NCI-H128 (cell line): ENCODE results near the gene KRTAP9-3.
"Not testable (repeated sequence)": the region's sequence is repeated elsewhere in the genome, so short reads cannot be mapped to it uniquely, and the experiment has no call there.

Experiments used
- DNase-seq: peaks from one replicate; lab custom pipeline; 2025; ENCODE audit not compliant: unreplicated experiment; lab: John Stamatoyannopoulos, UW

The KRTAP9-3 gene

GRCh38 chr17:41232399-41233105 is at the start of gene KRTAP9-3:
Gene KRTAP9-3 (plus strand): TSS chr17:41232449. CDS start chr17:41232502, 53 bp downstream.
- DNase-seq, result not testable (repeated sequence)

DNA sequence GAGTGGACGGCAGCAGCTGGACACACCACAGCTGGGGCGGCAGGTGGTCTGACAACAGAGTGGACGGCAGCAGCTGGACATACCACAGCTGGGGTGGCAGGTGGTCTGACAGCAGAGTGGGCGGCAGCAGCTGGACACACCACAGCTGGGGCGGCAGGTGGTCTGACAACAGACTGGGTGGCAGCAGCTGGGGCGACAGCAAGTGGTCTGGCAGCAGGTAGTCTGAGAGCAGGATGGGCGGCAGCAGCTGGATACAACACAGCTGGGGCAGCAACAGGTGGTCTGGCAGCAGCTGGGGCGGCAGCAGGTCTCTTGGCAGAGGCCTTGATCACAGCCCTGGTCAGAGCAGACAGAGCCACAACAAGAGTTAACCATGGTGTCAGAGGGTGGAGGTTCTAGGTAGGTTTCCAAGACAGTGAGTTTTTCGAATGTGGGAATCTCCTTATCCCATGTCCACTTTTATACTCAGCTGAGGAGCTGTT is 47.7 kb upstream of the KRTAP9-3 start, which contains the start of gene KRTAP4-1:
Gene KRTAP4-1, minus strand, starts transcription at position 432 of the 482 bp plus-strand sequence. Its CDS starts 57 bp downstream, at position 375.
- no peak for DNase-seq

DNA sequence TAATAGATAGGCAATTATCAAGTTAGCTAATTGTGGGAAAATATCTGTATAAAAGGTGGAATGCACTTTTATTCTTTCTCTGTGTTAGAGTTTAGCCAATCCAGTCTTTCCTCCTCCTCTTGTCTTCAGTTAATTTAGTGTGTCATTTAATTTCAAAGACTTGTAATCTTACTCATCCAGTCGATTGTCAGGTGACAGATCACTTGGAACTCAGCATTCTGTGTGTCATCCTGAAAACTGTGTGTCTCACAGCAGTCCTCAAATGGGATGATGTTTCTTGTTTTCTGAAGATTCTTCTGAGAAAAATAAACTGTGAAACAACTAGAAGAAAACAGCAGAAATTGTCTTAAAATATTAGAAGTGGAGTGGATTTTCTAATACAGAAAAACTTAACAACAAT is 47.2 kb upstream of the KRTAP9-3 start:
- DNase-seq, result no peak

DNA sequence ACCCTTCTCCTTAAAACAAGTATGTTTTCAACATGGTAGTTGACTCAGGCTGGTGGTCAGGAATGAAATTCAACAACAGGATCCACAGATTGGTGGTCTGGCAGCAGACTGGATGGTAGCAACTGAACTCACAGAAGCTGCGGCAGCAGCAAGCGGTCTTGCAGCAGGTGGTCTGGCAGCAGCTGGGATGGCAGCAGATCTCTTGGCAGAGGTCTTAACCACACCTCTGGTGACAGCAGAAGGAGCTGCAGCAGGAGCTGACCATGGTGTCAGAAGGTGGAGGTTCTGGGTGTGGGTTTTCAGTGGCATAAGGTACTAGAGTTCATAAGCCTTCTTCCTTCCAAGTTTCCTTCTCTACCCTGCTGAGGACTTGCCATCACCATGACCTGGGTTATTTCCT is 45.4 kb upstream of the KRTAP9-3 start:
- no peak for DNase-seq

- DNase-seq, result not testable (repeated sequence)
These were observed 42.4 kb upstream of the KRTAP9-3 start, which contains the start of gene KRTAP9-1 for GRCh38 chr17:41189837-41190318. Gene KRTAP9-1 (plus strand): TSS chr17:41189887. CDS start chr17:41189887, 0 bp downstream.

GRCh38 chr17:41190328-41190727 is 41.9 kb upstream of the KRTAP9-3 start:
- DNase-seq, result no peak

- no peak for DNase-seq
These were observed 36.2 kb upstream of the KRTAP9-3 start for GRCh38 chr17:41196068-41196467.

- no peak for DNase-seq
These were observed 32.7 kb upstream of the KRTAP9-3 start for GRCh38 chr17:41199421-41200078.

DNA sequence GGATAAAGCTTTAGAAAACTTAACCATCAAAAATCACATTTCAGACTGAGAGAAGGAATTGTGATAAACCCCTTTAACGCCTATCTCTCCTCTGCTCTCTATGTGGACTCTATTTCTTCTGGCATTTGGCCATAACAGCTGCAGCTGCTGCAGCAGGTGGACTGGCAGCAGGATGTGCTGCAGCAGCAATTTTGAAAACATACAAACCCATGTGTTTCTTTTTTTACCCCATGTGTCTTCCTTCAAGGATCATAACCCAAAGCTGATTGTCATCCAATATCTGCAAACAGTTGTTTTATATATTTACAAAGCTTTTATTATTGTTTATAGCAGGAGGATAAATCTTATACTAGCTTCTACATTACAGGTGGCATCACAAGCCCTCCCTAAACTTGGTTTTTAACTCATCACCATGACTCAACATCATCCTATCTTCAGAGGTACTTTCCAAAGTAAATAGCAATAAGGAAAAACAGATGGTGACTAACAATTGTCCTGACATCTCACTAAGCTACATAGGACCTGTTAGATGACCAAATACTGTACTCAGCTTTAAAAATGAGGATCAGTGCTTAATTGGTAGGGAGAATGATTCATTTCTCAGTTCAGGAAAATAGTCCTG is 20.3 kb upstream of the KRTAP9-3 start:
- no peak for DNase-seq

DNA sequence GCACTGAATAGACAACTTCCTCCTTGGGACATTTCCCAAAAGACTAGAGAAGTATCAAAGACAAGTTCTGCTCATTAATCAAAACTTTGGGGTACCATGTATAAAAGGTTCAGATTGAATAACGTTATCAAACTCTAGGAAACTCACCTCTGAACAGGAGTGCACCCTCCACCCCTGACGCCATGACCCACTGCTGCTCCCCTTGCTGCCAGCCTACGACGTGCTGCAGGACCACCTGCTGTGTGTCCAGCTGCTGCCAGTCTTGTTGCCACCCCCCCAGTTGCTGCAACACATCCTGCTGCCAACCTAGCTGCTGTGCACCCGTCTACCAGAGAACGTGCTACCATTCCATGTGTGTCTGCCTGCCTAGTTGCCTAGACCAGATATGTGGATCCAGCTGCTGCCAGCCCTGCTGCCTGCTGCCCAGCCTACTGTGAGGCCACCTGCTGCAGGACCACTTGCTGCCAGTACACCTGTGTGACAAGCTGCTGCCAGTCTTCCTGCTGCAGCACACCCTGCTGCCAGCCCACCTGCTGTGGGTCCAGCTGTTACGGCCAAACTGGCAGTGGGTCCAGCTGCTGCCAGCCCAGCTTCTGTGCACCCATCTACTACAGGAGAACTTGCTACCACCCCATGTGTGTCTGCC is 19.6 kb upstream of the KRTAP9-3 start:
- no peak for DNase-seq

GRCh38 chr17:41215681-41216080 is 16.6 kb upstream of the KRTAP9-3 start:
- DNase-seq, result no peak

- no peak for DNase-seq
These were observed 8.4 kb upstream of the KRTAP9-3 start for GRCh38 chr17:41223821-41224220.

DNA sequence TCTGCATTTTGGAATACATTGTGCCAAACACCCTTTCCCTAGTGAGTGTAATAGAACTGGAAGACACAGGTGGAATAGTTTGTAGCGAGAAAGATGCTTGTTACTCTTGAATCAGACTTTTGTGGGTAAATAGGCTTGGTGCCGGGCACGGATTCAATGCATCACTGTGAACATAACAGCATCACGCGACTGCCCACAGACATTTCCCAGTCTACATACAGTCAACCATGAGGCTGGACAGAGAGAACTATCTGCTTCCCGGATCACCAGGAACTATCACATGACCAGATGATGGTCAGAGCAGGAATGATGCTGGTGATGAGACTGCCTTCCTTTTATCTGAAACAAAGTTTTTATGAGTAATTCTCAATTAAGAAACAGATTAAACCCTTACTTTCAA is 6.2 kb upstream of the KRTAP9-3 start:
- no peak for DNase-seq

GRCh38 chr17:41226598-41227095 is 5.6 kb upstream of the KRTAP9-3 start, which contains the start of gene KRTAP9-2:
Gene KRTAP9-2 (plus strand): TSS chr17:41226648. CDS start chr17:41226655, 7 bp downstream.
- DNase-seq, result not testable (repeated sequence)

- no peak for DNase-seq
These were observed 2.2 kb upstream of the KRTAP9-3 start for GRCh38 chr17:41230094-41230493.

DNA sequence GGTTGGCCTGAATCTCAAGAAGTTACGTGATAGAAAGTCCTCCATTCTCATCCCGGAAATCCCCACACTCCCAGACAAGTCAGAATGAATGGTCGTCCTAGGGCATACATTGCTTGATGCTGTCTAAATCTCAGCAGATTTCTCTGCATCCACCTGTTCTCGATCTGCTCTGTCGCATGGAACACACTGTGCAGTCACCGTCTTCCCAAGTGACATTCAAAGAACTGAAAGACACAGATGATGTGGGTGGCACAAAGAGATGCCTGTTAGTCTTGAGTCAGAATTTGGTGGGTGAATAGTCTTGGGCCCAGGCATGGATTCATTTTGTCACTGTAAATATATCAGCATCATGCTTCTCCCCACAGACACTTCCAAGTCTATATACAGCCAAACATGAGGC is 518 bp upstream of the KRTAP9-3 start:
- DNase-seq, result no peak

GRCh38 chr17:41237116-41237515 is 4.9 kb downstream of the KRTAP9-3 start:
- not testable (repeated sequence) for DNase-seq

- not testable (repeated sequence) for DNase-seq
These were observed 5.7 kb downstream of the KRTAP9-3 start, which contains the start of gene KRTAP9-8 for GRCh38 chr17:41237949-41238437. Gene KRTAP9-8 (plus strand): TSS chr17:41237999. CDS start chr17:41238052, 53 bp downstream.

DNA sequence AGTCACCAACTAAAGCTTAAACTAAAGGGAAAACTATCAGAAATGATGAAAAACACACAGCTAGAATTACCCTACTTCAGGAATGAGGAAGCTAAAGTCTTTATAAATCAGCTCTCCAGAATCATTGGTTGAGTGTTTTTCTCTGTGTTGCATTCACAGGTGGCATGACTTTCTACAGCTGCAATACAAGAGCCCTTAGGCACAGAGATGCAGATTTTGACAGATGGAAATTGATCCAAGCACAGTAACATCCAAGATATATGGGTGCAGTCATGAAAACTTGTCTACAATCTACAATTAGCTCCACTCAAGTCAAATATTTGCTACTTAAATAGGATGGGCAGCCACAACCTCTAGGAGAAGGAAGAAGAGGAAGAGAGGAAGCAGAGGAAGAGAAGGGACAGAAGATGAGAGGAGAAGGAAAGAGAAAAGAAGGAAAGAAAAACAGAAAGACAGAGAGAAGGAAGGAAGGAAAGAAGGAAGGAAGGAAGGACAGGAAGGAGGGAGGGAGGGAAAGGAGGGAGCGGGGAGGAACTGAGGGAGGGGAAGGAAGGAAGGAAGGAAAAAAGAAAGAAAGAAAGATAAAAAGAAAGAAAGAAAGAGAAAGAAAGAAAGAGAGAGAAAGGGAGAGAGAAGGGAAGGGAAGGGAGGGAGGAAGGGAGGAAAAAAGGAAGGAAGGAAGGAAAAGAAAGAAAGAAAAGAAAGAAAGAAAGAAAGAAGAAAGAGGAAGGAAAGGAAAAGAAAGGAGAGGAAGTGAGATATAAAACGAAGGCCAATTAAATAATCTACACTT is 14.9 kb downstream of the KRTAP9-3 start:
- not testable (repeated sequence) for DNase-seq
